ENCODE measurements around the gene DTNB.
A peak's percentile ranks its signal among the peaks of the same experiment; 100 is the strongest.

DTNB gene

DNA sequence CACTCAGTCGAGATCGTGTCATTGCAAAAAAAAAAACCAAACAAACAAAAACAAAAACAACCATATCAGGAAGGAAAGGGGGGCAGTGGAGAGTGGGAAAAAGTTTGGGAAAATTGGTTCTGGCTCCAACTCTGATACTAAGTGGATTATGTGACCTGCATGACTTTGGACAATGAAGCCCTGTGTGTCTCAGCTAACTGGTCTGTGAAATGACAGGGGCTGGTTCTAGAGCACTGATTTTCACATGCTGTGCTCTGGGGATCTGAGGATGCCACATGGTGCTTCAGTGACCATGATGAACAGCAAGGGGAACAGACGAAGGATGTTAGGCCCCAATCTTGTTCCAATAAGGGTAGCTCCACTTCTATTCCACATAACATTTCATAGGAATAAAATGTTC is 174.2 kb downstream of the DTNB start:
- DNase-seq (ENCODE audit: low spot score), result no peak

DNA sequence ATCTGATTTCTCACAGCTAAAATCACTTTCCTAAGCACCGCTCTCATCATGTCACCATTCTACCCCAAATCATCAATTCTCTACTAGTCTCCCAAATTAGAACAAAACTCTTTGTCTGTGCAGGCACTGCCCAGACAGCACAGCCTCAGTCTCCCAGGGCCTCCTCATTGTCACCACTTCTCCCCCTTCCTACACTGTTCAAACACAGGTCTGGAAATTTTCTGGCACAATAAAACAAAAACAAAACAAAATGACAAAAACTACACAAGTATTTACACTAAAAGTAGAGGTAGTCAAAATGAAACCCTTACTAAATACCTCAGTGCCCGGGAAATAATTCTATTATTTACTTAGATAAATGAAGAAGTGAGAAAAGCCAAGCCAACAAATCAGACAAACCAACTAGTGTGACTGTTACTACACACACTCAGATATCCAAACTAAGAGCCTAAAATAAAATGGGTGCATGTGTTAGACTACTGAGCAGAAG is 175.4 kb downstream of the DTNB start:
- no peak for DNase-seq (ENCODE audit: low spot score)

DNA sequence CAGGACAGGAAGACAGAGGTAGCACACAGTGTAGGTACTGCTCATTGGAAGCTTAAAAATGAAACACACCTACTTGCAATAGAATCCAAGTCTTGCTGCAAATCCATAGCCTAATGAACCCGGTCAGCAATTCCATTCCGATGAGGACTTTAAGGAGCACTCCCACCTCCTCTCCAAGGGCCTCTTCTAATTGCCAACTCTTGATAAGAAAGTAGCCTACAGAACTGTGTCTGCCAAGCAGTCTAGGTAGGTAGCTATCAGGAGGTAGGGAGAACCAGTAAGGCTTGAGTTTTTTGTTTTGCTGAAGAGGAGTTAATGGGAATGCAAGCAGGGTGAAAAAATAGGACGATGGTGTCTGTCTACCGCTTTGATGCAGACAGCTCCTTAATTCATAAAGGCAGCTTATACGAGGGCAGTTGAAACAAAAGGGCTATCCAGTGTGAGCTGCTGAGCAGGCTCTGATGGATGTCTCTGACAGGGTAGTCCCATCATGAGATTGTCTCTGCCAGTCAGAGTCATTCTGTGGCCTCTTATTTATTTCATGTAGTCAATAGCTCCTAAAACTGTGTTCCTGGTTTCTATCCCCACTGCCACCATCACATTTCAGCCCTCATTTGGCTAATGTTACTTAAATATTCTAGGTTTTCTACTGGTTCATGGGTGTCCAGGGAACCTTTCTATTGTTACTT is 176.0 kb downstream of the DTNB start:
- no peak for DNase-seq (ENCODE audit: low spot score)

DNA sequence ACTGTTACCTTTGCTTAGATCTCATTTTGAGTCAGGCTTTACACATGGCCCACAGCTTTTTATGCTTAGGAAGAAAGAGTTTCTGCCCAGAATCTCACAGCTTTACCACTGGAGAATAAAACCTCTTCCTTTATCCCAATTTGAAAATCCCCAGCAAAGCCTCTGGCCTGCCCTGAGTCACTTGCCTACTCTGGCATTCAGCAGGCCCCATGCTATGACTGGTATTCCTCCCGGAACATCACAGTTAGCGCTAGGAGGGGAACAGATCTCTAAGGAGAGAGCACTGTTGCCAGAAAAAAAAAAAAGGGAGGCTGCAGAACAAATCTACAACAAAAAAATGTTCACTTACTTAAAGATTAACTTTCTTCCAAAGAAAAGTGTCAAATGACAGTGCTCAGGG is 178.8 kb downstream of the DTNB start:
- peak; percentile 43 for DNase-seq (ENCODE audit: low spot score)

DNA sequence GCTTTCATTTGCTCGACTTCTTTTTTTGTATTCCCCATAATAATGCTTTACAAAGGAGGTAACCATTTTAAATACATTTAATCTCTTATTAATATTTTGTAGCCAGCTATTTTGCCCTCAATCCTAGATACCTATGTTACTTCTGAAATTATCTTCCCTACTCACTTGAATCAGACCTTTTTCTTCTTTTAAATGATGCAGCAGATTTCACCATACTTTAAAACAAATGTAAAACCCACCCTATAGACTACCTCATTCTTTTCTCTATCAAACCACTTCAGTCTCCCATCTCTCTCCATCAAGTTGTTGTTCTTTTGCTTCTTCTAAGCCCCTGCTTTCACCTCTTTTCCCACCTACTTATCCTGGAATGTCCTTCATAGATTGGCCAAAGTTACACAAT is 180.2 kb downstream of the DTNB start:
- no peak for DNase-seq (ENCODE audit: low spot score)

DNA sequence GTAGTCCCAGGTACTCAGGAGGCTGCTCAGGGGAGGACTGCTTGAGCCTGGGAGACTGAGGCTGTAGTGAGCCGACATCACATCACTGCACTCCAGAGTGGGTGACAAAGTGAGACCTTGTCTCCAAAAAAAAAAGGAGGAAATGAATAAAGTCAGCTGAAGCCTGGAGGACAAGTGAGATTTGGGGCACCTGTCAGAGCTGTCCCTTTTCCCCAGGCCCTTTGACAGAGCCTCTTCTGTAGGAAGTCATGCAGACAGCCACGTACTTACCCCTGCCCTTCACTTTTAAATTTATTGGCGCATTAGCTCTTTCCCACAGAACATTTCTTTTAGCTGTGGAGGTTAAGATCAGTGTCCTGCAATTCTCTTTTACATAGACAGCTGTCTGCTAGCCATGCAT is 180.7 kb downstream of the DTNB start:
- DNase-seq (ENCODE audit: low spot score), result no peak

DNA sequence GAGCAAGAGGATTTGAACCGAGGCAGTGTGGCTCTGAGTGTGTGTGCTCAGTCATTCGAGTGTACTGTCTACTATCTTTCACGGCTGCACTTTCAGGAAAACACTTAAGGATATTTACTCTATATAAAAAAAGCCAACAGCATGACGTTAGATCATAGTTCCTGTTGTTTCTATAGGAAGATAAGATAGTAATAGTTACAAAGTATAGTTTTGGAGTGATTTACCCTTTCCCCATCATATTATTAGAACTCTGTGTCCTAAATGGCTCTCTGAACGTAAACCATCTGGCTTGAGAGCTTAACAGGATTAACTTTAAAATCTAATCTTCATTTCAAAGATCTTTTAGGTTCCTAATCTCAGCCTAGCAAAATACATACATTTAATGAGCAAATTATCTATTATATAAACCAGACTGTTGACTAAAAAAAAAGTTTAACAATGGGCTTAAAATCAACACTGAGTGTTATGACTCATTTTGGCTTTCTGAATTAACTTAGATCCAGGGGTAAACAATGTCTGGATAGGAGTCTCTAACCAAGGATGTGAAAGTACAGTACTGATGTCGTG is 181.3 kb downstream of the DTNB start:
- DNase-seq (ENCODE audit: low spot score), result peak; percentile 40

DNA sequence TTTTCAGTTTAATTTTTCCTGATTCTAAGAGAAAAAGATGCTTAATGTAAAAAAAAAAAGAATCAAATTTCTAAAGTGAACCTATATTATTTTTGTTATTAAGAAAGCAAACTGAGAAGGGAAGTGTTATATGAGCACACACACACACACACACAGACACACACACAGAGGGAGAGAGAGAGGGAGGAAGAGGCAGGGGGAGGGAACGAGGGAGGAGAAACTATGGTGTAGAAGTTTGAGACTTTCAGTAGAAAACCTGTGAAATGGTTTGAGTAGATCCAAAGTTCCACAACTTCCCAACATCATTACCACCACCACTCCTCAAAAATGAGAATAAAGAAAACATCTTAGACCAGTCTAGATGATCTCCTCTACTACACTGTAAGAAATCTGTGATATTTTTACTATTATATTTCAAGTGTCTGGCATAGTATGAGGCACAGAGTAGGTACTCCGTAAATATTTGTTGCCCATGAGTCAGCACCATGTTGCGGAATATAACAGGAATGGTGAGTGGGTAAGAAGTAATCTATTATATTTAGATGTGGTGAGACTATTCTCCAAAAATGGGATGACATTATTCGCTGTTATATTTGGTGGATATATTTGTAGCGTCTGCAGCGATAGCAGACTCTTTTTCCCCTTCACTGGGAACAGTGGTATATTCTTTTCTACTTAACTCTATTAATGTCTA is 182.2 kb downstream of the DTNB start:
- DNase-seq (ENCODE audit: low spot score), result no peak

DNA sequence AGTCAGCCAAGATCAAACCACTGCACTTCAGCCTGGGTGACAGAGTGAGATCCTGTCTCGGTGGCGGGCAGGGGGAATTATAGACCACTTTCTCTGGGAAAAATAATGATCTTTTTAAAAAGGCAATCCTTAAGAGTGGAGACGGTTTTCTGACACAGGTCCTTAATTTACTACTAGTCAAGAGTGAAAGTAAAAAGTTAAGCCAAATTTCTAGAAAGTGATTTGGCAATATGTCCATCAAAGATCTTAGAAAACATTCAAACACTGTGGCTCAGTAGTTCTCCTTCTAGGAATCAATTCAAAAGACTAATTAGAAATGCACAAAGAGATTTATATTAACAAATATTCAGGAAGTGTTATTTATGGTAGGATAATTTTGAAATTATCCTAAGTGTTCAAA is 183.2 kb downstream of the DTNB start:
- DNase-seq (ENCODE audit: low spot score), result no peak

DNA sequence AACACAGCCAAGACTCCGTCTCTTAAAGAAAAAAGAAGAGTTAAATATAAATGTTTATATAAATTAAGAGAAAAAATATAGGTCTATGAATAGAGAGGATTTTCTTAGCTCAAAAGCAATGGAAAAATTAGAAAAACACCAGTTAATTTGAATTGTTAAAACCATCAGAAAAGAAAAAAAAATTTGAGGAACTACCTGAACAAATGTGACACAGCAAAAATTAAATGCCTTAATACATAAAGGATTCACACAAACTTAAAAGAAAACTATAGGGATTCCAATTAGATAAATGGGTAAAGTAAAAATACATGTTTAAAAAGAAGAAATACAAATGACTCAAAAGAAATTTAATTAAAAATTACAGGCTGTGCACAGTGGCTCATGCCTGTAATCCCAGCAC is 183.7 kb downstream of the DTNB start:
- DNase-seq (ENCODE audit: low spot score), result no peak

DNA sequence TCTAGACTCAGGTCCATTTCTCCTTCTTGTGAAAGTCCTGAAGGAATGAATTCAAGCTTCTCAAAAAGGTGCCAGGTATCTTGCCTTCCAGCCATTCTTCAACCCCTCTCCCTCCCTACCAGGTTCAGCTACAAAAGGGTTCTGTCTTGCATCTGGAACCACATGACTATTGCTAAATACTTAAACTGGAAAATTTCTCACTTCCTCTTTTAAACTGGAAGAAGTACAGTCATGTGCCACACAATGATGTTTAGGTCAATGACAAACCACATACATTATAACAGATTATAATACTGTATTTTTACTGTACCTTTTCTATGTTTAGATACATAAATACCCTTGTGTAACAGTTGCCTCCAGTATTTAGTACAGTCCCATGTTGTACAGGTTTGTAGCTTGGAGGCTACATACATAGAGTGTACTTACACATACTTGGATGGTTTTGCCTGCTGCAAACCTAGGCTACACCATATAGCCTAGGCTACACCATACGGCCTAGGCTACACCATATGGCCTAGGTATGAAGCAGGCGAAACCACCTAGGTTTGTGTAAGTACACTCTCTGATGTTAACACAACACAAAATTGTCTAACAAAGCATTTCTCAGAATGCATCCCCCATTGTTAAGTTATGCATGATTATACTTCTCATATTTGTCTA is 189.6 kb downstream of the DTNB start:
- DNase-seq (ENCODE audit: low spot score), result no peak

DNA sequence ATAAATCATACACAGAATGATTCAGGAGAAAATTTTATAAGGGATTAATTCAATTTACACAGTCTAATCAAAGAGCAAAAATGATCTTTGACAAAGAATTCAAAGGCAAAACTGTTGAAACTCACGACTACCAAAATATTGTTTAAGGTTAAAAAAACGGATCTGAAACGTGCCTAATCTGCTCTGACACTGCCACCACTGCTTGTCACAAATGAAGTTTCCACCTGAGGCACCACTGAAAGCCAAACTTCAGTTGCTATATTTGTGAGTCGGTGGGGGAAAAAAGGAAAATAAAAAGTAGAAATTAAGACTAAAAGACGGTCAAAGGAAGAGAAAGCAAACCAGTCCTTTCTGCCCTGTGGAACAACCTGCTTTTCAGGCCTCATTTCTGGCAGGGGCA is 191.0 kb downstream of the DTNB start:
- no peak for DNase-seq (ENCODE audit: low spot score)

DNA sequence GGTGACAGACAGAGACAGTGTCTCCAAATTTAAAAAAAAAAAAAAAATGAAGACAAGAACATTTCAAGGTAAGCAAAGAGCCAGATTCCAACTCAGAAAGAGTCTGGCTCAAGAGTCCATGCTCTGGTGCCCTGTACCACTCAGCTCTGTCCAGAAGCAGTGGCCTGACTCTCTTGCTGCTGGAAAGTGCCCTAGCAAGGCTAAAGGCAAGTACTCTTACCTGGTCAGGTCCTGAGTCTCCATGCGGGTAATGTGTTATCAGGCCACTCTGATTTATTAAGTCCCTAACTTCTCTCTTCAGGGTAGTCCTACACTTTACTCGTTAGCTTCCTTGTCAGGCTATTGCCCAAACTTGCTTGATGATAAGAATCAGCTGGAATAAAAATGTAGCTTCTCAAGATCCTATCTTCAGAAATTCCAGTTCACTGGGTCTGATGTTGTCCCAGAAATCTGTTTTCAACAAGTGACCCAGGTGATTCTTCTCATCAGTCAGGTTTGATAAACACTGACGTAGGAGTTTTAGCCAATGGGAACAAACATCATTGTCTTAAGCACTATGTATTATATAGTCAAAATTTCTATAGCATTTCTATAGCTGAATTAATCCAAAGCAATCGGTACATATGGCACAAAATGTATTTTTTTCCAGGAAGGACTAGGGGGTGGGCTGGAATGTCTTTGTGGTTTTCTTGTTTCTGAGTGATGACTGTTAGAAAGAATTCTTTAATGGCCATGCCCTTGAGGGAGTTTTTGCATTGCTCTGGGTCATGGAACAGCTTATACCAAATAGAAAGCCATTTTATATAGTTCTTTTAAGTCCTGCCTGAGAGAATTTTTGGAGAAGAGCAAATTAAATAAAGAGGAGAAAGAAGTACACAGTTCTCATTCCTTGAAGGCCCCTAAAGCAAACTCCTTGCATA is 191.7 kb downstream of the DTNB start:
- DNase-seq (ENCODE audit: low spot score), result peak; percentile 24

DNA sequence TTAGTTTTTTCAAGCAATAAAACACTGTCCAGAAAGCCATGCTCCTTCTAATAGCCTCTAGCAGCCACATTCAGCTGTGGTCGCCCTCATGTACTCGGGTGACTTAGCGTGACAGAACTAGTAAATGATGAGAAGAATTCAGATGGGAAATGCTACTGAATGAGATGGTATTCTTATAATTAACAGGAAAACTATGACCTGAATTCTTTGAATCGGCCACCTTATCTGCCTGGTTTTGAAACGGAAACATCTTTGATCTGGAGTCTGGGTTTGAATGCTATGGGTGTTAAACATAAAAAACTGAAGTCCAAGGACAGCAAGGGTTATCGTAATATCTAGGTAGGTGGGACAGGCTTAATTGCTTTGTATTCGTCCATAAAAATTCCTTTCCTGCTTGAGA is 192.8 kb downstream of the DTNB start:
- DNase-seq (ENCODE audit: low spot score), result no peak

DNA sequence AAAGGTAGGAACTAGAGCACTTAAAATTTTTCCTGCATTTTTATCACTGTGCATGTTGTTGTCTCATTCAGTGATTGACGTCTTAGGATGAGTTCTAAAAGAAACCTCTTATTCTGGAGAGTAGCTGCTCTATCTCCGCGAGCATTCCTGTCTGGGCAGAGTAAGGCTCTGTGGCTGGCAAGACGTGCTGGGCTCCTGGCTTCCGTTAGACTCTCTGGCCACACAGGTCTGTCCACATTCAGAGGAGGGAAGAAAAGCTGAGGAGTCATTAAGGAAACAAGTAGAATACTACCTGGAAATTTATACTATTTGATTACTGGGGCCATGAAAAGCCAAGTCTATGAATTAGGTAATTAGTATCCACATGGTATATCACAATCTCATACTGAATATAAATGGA is 193.6 kb downstream of the DTNB start:
- DNase-seq (ENCODE audit: low spot score), result no peak

DNA sequence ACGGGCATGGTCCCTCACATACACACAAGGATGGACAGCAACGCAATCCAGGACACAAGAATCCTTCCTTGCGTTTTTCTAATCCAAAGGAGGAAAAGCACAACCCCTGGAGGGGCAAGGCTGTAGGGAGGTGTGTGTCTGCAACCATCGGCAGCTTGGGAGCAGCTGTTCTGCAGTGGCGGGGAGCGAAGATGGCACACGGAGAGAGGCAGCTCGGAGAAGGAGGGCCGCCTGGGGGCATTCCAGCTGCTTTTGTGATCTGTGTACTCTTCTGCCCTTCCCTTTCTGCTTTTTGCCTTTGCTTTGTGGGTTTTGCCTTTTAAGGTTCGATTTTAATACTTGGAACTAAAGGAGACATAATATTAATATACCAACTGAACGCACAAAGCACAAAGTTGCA is 194.6 kb downstream of the DTNB start:
- DNase-seq (ENCODE audit: low spot score), result no peak

DNA sequence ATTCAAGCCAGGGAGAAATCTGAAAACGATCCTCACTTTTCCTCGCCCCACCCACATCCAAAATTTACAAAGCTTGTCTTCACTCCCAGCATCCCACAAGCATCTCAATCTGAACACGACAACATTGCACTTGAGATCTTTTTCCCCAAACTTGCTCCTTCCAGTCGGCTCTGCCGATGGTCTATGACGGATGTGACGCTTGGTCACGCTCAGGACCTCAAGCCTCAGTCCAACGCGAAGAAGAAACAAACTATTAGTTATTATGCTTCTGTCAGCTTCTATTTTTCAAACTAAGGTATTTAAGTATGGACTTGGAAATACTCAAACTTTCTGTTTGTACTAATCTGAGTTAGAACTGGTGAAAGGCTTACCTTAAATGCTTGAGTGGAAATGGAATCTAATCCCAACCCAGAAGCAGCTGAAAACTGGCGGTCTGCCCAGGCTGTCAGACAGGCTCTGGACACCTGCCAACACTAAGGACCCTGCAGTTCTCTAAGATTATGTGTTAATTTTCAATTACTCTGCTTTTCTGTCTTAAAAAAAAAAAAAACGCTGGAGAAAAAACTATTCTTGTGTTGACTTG is 199.5 kb downstream of the DTNB start:
- DNase-seq (ENCODE audit: low spot score), result no peak

DNA sequence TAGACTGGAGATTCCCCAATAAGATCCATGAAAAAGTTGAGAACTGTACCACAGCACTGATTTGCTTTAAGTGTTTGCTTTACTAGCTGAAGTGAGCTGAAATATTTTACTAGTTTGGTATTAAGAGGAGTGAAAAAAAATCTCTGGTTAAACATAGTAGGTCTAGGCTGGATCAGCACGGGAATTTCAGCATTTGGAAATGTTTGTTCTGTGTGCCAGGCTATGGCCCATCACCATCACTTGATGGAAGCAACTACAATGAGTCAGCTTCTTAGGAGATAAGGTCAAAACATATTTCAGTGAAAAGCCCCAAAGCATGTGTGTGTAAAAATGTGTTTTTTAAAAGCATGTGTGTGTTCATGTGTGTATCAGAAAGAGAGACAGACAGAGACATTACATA is 200.2 kb downstream of the DTNB start:
- no peak for DNase-seq (ENCODE audit: low spot score)

DNA sequence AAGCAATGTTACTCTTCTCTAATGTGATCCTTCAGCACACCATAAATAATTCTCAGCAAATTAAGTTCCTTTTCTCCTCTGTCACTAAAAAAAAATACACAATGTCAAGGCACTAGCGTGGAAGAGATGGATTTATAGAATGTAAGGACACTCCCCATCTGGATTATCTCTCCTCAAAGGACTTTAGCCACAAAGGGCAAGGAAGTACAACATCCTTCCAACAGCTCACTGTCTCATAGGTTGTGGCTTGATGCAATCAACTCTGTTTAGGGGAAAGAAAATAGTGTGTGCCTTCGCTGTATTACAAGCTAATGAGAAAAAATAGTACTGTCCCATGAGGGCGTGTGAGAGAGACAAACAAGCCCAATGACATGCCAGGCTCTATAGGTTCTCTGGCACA is 202.6 kb downstream of the DTNB start:
- no peak for DNase-seq (ENCODE audit: low spot score)

DNA sequence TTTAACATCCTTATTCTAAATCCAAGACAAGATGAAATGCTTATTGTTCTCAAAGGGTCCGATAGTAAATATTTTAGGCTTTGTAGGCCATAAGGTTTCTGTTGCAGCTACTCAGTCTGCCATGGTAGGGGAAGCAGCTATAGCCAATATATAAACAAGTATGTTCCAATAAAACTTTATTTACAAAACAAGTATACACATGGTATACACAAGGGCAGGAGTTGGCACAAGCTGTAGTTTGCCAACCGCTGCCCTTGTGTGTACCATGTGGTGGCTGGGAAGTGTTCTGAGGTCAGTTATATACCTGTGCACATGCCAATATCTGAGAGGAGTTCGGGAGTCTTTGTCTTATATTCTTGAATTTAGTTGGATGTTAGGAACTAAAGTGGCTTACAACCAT is 205.6 kb downstream of the DTNB start:
- no peak for DNase-seq (ENCODE audit: low spot score)

DNA sequence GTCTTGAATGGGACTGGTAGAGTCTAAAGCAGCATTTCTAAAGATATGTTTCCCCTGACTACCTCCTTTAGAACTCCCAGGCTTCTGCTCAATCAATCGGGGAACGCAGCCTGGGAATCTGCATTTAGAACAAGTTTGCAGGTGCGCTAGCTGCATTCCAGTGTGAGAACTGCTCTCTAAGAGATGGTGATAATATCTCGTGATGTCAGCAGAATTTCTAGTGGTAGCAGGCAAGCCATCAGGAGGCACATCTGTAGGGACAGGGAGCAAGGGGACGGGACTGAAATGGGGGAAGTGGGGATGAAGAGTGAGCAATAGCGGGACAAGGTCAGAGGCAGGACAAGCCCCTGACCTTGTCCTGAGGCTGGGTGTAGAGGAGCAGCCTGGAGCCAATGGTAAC is 211.4 kb downstream of the DTNB start:
- DNase-seq (ENCODE audit: low spot score), result no peak

Data from AG20443 (cell line).